ENCODE results near the gene MEIOC.

GRCh38 chr17:44673893-44674292 lies 17.6 kb downstream of the MEIOC start:
- TF ChIP-seq CTCF (conservative IDR thresholded peaks at IDR 0.05) = no peak
- no peak for TF ChIP-seq EZH2 (IDR thresholded peaks at IDR 0.05; ENCODE audit: low read depth)

Measured in PC-9 (cell line).